Loucy (cell line): ENCODE results near the gene AFF1.

Source experiments
- EZH2phosphoT487 ChIP-seq: fragments of 200-600 bp; IDR thresholded peaks from 2 replicates; pipeline ENCODE4 v1.6.1; 2018; ENCODE audit warnings: antibody characterized with exemption, mild to moderate bottlenecking, moderate library complexity, borderline replicate concordance
- TF ChIP-seq, protein P1 (sequence below): fragments of 200-600 bp; sonication (generic); conservative IDR thresholded peaks from 2 replicates; pipeline ENCODE4 v1.5.1; 2014; ENCODE audit warnings: mild to moderate bottlenecking, antibody characterized with exemption, low read length

DNA sequence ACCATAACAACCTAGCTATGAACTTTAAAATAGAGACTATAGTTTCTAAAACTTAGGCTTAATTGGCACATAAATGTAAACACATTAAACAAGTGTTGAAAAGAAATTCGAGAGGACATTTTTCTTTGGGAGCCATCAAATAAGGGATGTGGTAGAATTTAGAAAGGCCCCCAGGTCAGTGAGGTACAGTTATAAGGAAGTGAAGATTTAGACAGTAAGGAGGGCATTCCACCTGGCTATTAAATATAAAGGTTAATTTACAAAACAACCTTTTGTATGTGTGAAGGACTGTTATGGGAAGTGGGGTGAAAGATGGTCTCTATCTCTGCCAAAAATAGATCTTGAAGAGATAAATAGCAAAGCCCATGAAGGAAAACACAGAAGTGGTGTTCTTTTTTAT, 83.9 kb downstream of the AFF1 start:
- no peak for TF ChIP-seq EZH2phosphoT487
- TF ChIP-seq, protein P1, sequence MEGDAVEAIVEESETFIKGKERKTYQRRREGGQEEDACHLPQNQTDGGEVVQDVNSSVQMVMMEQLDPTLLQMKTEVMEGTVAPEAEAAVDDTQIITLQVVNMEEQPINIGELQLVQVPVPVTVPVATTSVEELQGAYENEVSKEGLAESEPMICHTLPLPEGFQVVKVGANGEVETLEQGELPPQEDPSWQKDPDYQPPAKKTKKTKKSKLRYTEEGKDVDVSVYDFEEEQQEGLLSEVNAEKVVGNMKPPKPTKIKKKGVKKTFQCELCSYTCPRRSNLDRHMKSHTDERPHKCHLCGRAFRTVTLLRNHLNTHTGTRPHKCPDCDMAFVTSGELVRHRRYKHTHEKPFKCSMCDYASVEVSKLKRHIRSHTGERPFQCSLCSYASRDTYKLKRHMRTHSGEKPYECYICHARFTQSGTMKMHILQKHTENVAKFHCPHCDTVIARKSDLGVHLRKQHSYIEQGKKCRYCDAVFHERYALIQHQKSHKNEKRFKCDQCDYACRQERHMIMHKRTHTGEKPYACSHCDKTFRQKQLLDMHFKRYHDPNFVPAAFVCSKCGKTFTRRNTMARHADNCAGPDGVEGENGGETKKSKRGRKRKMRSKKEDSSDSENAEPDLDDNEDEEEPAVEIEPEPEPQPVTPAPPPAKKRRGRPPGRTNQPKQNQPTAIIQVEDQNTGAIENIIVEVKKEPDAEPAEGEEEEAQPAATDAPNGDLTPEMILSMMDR, result no peak
